ENCODE measurements around the gene PREX1.

DNA sequence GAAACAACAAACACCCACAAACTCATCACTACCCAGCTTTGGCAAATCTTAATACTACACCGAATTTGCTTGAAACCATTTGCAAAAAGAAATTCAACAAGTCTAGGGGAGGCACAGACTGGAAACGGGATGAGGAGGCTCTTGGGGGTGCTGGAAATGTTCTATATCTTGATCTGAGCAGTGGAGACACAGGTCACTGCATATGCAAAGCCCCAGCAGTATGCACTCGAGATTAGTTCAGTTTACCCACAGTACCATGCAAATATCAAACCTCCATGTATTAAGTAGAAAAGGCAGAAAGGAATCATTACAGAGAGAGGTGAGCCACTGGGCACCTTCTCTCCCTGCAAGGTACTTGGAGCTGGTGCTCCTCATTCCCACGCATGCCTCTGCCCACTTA lies 75.9 kb downstream of the PREX1 start:
- TF ChIP-seq, protein P1, sequence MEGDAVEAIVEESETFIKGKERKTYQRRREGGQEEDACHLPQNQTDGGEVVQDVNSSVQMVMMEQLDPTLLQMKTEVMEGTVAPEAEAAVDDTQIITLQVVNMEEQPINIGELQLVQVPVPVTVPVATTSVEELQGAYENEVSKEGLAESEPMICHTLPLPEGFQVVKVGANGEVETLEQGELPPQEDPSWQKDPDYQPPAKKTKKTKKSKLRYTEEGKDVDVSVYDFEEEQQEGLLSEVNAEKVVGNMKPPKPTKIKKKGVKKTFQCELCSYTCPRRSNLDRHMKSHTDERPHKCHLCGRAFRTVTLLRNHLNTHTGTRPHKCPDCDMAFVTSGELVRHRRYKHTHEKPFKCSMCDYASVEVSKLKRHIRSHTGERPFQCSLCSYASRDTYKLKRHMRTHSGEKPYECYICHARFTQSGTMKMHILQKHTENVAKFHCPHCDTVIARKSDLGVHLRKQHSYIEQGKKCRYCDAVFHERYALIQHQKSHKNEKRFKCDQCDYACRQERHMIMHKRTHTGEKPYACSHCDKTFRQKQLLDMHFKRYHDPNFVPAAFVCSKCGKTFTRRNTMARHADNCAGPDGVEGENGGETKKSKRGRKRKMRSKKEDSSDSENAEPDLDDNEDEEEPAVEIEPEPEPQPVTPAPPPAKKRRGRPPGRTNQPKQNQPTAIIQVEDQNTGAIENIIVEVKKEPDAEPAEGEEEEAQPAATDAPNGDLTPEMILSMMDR (conservative IDR thresholded peaks at IDR 0.05; ENCODE audit: low read length): no peak
- no peak for TF ChIP-seq EZH2phosphoT487 (IDR thresholded peaks at IDR 0.05; ENCODE audit: borderline replicate concordance, low read depth, low read length)

Measured in OCI-LY7 (cell line).